HepG2 (cell line): ENCODE measurements around the gene RGS6.

ENCODE experiments used
- KLF6 ChIP-seq: IDR thresholded peaks from 2 replicates; pipeline ENCODE4 v1.8.0; 2016; ENCODE audit warnings: missing biosample characterization, missing genetic modification reagents
- POLR2AphosphoS2 ChIP-seq: IDR thresholded peaks from 2 replicates; pipeline ENCODE4 v1.6.1; 2011; ENCODE audit warnings: low read depth, low read length, improper control_type of control experiment
- RAD21 ChIP-seq: fragments of 450-650 bp; formaldehyde crosslinking; IDR thresholded peaks from 2 replicates; pipeline ENCODE4 v1.5.0; 2020; ENCODE audit warnings: mild to moderate bottlenecking

GRCh38 chr14:72464226-72464625 is 532.0 kb downstream of the RGS6 start:
- TF ChIP-seq RAD21 (CRISPR knock-in tag) (no peak), KLF6 (CRISPR knock-in tag) (no peak), POLR2AphosphoS2 (no peak)
